Measurements from ENCODE around the gene PAQR5.

Gene PAQR5

DNA sequence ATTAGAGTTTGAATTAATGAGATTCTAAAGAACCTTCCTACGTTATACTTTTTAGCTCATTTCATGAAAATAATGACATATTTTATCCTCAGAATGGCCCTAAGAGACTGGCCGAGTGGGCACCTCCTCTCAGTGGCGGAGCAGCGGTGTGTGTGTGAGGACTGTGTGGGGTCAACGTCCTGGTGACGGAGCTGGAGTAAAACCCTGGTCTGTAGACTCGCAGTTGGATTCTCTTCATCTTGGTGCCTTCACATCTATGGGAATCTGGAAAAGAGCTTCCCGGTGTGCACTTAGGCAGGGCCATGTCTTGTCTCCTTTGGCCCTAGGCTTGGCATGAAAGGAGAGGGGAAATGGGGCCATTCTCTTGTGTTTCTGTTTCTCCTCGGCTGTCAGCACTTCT is 21.4 kb upstream of the PAQR5 start:
- Histone ChIP-seq H3K4me3 (no peak overlapping the region), H3K27ac (no peak overlapping the region), H3K36me3 (ENCODE audit: insufficient read depth, low read length) (no peaks in the 10 kb centered on the region), H3K9ac (ENCODE audit: insufficient read length) (no peak overlapping the region), H3K9me3 (ENCODE audit: low read depth, low read length) (no peaks in the 10 kb centered on the region)
- no peak for DNase-seq (ENCODE audit: low read depth, low spot score)
- no peak for TF ChIP-seq POLR2AphosphoS5 (IDR thresholded peaks at IDR 0.05; ENCODE audit: borderline replicate concordance, low read depth, low read length)
- no peak for TF ChIP-seq FOXP2 (optimal IDR thresholded peaks at IDR 0.05; ENCODE audit: control extremely low read depth, extremely low read length, insufficient read depth)
- no peak for TF ChIP-seq EZH2 (IDR thresholded peaks at IDR 0.05)

DNA sequence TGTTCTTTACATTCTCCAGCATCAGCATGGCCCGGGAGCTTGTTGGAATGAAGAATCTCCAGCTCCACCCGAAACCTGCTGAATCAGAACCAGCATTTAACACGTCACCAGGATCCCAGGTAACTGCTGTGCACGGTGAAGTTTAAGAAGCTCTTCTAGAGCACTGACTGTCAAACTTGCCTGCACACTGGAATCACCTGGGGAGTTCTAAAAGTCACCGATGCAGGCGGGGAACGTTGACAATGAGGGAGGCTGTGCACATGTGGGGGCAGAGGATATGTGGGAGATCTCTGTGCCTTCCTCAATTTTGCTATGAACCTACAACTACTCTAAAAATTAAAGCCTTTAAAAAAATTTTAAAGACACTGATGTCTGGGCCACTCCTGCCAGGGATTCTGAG is 19.1 kb upstream of the PAQR5 start:
- no peaks in the 10 kb centered on the region for H3K9me3 ChIP-seq (ENCODE audit: low read depth, low read length)
- TF ChIP-seq FOXP2 (optimal IDR thresholded peaks at IDR 0.05; ENCODE audit: control extremely low read depth, extremely low read length, insufficient read depth): no peak
- TF ChIP-seq POLR2AphosphoS5 (IDR thresholded peaks at IDR 0.05; ENCODE audit: borderline replicate concordance, low read depth, low read length): no peak
- no peak for TF ChIP-seq EZH2 (IDR thresholded peaks at IDR 0.05)

DNA sequence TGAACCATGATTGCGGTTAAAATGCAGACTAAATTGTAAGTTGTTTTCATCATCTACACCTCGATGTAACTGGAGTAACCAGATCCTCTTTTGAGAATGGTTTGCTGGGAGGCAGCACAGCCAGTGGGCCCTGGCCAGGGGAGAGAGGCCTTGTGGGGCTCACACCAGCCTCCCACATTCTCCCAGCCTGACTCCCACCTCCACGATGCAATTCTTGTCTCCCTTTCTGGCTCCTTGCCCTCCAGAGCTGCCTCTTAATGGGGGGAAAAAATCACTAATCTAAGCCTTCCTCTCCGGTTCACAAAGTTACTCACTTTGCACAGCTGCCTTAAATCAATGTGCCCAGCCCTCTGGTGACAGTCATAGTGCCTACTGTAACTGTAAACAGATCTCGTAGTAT is 17.9 kb upstream of the PAQR5 start:
- H3K36me3 ChIP-seq (ENCODE audit: insufficient read depth, low read length): no peaks in the 10 kb centered on the region
- H3K9me3 ChIP-seq (ENCODE audit: low read depth, low read length): no peaks in the 10 kb centered on the region
- H3K27ac ChIP-seq: no peak overlapping the region
- H3K4me3 ChIP-seq: no peak overlapping the region
- no peak overlapping the region for H3K9ac ChIP-seq (ENCODE audit: insufficient read length)
- TF ChIP-seq FOXP2 (optimal IDR thresholded peaks at IDR 0.05; ENCODE audit: control extremely low read depth, extremely low read length, insufficient read depth) (no peak), POLR2AphosphoS5 (IDR thresholded peaks at IDR 0.05; ENCODE audit: borderline replicate concordance, low read depth, low read length) (no peak), EZH2 (IDR thresholded peaks at IDR 0.05) (no peak)
- no peak for DNase-seq (ENCODE audit: low read depth, low spot score)

More for the DNA sequence above, 19.1 kb upstream of the PAQR5 start:
- H3K36me3 ChIP-seq (ENCODE audit: insufficient read depth, low read length): no peaks in the 10 kb centered on the region
- no peak overlapping the region for H3K9ac ChIP-seq (ENCODE audit: insufficient read length)
- no peak overlapping the region for H3K27ac ChIP-seq
- DNase-seq (ENCODE audit: low read depth, low spot score): no peak
- H3K4me3 ChIP-seq: no peak overlapping the region

DNA sequence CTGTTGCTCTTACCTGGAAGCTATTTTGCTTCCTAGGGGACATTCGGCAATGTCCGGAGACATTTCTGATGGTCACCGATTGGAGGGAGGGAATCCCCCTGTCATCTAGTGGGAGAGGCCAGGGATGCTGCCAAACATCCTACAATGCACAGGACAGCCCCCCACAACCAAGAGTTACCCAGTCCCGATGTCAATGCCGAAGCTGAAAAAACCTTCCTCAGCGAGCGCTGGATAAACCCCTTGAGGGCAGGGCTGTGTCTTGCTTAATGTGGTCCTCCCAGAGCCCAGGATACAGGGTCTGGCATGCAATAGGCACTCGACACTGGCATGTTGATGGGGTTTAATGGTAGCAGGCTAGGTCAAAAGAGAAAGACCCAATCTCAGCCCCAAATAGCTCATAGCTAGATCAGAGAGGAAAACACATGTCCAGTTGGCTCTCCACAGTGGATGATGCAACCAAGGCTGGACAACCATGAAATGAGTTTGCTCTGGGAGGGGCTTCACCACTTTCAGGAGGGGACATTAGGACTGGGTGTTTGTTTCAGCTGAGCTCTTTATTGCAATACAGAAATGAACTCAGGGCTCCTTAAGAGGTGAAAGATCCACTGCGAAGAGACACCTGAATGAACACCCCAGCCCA is 16.5 kb upstream of the PAQR5 start:
- no peak for DNase-seq (ENCODE audit: low read depth, low spot score)
- H3K36me3 ChIP-seq (ENCODE audit: insufficient read depth, low read length): no peaks in the 10 kb centered on the region
- H3K4me3 ChIP-seq: no peak overlapping the region
- TF ChIP-seq EZH2 (IDR thresholded peaks at IDR 0.05) (no peak), POLR2AphosphoS5 (IDR thresholded peaks at IDR 0.05; ENCODE audit: borderline replicate concordance, low read depth, low read length) (no peak), FOXP2 (optimal IDR thresholded peaks at IDR 0.05; ENCODE audit: control extremely low read depth, extremely low read length, insufficient read depth) (no peak)
- no peak overlapping the region for H3K9ac ChIP-seq (ENCODE audit: insufficient read length)
- H3K9me3 ChIP-seq (ENCODE audit: low read depth, low read length): no peaks in the 10 kb centered on the region
- H3K27ac ChIP-seq: no peak overlapping the region

DNA sequence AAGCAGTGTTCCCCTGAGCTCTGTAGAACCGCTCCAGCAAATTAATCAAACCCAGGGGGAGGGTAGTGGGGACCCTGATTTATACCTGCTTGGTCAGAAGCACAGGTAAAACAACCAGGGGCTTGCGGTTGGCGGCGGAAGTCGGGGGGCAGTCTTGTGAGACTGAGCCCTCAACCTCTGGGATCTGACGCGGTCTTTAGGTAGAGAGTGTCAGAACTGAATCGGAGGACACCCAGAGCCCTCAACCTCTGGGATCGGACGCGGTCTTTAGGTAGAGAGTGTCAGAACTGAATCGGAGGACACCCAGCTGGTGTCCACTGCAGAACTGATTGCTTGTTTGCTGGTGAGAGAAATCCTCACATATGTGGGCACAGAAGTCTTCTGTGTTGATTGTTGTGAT is 12.9 kb upstream of the PAQR5 start:
- H3K9me3 ChIP-seq (ENCODE audit: low read depth, low read length): no peaks in the 10 kb centered on the region
- H3K9ac ChIP-seq (ENCODE audit: insufficient read length): peak overlapping the region; percentile 5
- H3K4me3 ChIP-seq: no peak overlapping the region
- no peak for TF ChIP-seq POLR2AphosphoS5 (IDR thresholded peaks at IDR 0.05; ENCODE audit: borderline replicate concordance, low read depth, low read length)
- no peak for TF ChIP-seq EZH2 (IDR thresholded peaks at IDR 0.05)
- no peak for TF ChIP-seq FOXP2 (optimal IDR thresholded peaks at IDR 0.05; ENCODE audit: control extremely low read depth, extremely low read length, insufficient read depth)
- DNase-seq (ENCODE audit: low read depth, low spot score): no peak
- H3K27ac ChIP-seq: no peak overlapping the region
- H3K36me3 ChIP-seq (ENCODE audit: insufficient read depth, low read length): no peaks in the 10 kb centered on the region

DNA sequence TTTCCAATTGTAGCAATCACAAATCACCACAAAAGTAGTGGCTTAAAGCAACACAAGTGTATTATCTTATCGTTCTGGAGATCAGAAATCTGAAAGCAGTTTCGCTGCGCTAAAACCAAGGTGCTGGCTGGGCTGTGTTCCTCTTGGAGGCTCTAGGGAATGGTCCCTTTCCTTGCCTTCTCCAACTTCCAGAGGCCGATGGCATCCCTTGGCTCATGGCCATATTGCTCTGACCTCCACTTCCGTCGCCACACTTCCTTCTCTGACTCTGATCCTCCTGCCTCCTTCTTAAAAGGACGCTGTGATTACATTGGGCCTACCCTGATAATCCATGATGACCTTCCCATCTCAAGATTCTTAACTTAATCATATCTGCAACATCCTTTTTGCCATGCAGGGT is 10.7 kb upstream of the PAQR5 start:
- Histone ChIP-seq H3K27ac (no peak overlapping the region), H3K9ac (ENCODE audit: insufficient read length) (no peak overlapping the region), H3K9me3 (ENCODE audit: low read depth, low read length) (no peaks in the 10 kb centered on the region), H3K36me3 (ENCODE audit: insufficient read depth, low read length) (no peaks in the 10 kb centered on the region), H3K4me3 (no peak overlapping the region)
- TF ChIP-seq POLR2AphosphoS5 (IDR thresholded peaks at IDR 0.05; ENCODE audit: borderline replicate concordance, low read depth, low read length) (no peak), EZH2 (IDR thresholded peaks at IDR 0.05) (no peak), FOXP2 (optimal IDR thresholded peaks at IDR 0.05; ENCODE audit: control extremely low read depth, extremely low read length, insufficient read depth) (no peak)
- no peak for DNase-seq (ENCODE audit: low read depth, low spot score)

DNA sequence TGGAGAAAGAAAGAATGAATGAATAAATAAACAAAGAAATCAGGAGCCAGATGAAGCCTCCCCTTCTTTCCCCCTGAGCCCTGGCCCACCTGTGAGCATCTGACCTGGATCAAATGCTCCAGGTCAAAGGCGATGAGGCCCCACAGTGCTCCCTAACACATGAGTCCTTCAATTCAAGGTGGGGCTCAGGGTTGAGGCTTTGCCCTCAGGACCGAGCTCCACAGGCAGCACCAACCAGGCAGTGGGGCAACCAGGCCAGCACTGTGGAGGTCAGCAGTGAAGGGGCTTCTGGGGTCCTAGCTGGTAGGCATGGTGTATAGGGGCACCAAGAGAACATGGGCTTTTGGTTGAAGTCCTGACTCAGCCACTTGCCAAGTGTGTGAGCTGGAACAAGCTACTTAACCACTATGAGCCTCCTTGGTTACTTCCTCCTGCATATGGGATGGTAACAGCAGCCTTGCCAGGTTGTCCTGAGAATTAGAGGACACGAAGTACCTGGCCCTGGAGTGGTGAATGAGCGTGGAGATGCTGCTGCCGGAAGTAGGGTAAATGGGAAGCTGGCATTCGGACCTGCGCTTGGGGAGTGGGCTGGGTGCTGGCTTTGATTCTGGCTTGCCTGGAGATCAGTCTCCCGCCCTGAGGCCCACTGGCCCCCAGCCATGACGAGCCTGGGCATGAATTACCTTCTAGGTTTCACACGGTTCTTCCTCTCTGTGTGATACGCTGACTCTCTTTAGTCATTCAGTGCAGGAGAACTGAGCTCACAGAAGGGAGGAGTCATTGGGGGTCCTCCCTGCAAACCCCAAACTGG is 10.0 kb upstream of the PAQR5 start:
- Histone ChIP-seq H3K9ac (ENCODE audit: insufficient read length) (no peak overlapping the region), H3K4me3 (no peak overlapping the region), H3K36me3 (ENCODE audit: insufficient read depth, low read length) (no peaks in the 10 kb centered on the region), H3K9me3 (ENCODE audit: low read depth, low read length) (no peaks in the 10 kb centered on the region), H3K27ac (no peak overlapping the region)
- no peak for DNase-seq (ENCODE audit: low read depth, low spot score)
- TF ChIP-seq EZH2 (IDR thresholded peaks at IDR 0.05) (no peak), FOXP2 (optimal IDR thresholded peaks at IDR 0.05; ENCODE audit: control extremely low read depth, extremely low read length, insufficient read depth) (no peak), POLR2AphosphoS5 (IDR thresholded peaks at IDR 0.05; ENCODE audit: borderline replicate concordance, low read depth, low read length) (no peak)

DNA sequence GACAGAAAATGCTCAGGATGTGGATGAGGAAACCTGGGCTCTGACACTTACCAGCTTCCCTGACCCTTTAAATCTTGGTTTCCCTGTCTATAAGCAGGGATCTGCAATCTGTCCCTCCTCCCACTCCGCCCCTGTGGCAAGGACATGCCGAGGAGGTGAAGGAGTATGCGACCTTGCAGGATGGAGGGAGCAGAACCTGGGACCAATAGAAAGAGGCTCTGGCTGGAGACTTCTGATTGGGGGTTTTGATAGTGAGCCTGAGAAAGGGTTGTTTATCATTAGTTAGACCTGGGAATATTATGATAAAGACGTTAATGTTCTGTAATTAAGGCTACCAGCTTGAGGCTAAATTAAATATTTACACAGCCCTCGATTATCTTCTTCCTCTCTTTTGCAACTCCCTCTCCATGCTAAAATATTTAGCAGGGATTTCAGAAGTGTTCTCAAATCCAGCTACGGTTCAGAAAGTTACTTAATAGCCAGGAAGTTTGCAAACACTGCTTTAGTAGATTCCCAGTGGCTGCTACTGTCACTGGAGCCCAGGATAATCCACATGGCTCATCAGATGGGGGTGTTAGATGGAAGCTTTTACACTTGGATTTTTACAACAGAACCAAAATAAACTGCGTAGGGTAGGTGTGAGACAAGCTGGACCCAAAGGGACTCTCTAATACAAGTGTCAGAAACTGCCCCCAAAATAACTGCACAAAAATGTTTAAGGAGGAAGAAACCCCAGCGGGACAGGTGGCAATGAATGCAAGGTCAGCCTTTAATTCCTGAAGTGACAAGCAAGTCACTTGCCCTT is 9.2 kb upstream of the PAQR5 start:
- TF ChIP-seq POLR2AphosphoS5 (IDR thresholded peaks at IDR 0.05; ENCODE audit: borderline replicate concordance, low read depth, low read length) (no peak), EZH2 (IDR thresholded peaks at IDR 0.05) (no peak), FOXP2 (optimal IDR thresholded peaks at IDR 0.05; ENCODE audit: control extremely low read depth, extremely low read length, insufficient read depth) (no peak)
- no peak for DNase-seq (ENCODE audit: low read depth, low spot score)
- Histone ChIP-seq H3K4me3 (no peak overlapping the region), H3K36me3 (ENCODE audit: insufficient read depth, low read length) (no peaks in the 10 kb centered on the region), H3K9me3 (ENCODE audit: low read depth, low read length) (no peaks in the 10 kb centered on the region), H3K27ac (no peak overlapping the region), H3K9ac (ENCODE audit: insufficient read length) (no peak overlapping the region)

Data from SK-N-MC (cell line).